ENCODE data around the gene TMEM14A. TPM values are rescaled to one million over a fixed set of nuclear protein-coding genes. Genes with fewer than 3 reads are reported as not detected.
"Not testable (repeated sequence)": the region's sequence is repeated elsewhere in the genome, so short reads cannot be mapped to it uniquely, and the experiment has no call there.

The TMEM14A gene
- polyA plus RNA-seq, 1 experiment, result 55.6 TPM

DNA sequence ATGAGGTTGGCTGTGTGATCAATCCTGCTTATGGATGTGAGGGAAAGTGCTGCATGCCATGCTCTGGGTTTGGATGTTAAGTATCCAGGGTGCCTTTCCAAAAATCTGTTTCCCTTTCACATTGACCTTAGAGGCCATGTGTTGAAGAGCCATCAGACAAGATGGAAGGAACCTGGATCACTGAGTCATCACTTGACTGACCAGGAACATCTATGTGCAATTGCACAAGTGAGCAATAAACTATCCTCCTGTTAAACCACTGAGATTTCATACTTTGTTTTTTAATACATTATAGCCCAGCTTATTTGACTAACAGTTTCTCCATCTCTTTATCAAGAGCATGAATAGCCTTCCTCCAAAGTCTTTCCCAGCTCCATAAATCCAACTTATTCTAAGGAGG is 17.8 kb upstream of the TMEM14A start:
- DNase-seq (ENCODE audit: low read depth, low spot score), result no peak
- H3K27me3 ChIP-seq (ENCODE audit: control insufficient read depth, insufficient read depth, low read length), result no peaks in the 10 kb centered on the region
- TF ChIP-seq, protein P1, sequence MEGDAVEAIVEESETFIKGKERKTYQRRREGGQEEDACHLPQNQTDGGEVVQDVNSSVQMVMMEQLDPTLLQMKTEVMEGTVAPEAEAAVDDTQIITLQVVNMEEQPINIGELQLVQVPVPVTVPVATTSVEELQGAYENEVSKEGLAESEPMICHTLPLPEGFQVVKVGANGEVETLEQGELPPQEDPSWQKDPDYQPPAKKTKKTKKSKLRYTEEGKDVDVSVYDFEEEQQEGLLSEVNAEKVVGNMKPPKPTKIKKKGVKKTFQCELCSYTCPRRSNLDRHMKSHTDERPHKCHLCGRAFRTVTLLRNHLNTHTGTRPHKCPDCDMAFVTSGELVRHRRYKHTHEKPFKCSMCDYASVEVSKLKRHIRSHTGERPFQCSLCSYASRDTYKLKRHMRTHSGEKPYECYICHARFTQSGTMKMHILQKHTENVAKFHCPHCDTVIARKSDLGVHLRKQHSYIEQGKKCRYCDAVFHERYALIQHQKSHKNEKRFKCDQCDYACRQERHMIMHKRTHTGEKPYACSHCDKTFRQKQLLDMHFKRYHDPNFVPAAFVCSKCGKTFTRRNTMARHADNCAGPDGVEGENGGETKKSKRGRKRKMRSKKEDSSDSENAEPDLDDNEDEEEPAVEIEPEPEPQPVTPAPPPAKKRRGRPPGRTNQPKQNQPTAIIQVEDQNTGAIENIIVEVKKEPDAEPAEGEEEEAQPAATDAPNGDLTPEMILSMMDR (IDR thresholded peaks at IDR 0.05; ENCODE audit: low read depth, low read length), result no peak
- no peak overlapping the region for H3K4me3 ChIP-seq (ENCODE audit: low read depth, low read length)
- H3K27ac ChIP-seq (ENCODE audit: low read depth, low read length), result no peak overlapping the region
- no peaks in the 10 kb centered on the region for H3K9me3 ChIP-seq (ENCODE audit: control insufficient read depth, insufficient read depth, low read length)
- POLR2A ChIA-PET, result no interaction called here
- CTCF ChIA-PET, result interaction anchor here (0.7 to 6.7 kb wide), 22 partner anchors 9 to 337 kb away, joined by 3 to 89 read pairs (median 5); partner anchors contain the start of genes EFHC1 and TRAM2

DNA sequence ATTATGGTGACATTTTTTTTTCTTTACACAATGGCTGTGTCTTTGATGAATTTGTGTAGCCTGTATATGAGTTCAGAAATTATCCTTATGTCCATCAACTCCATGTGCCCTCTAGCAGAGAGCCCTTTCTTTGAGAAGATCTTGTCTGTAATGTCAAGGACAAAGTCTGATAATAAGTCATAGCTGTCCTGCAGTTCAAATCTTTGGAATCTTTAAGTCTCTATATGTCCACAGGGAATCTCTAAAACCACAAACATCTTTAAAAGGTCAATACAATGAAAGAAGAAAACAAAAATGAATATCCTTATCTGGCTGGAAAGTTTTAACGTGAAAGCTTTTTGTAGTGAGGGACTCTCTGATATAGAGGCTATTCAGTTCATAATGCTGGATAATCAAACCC is 16.9 kb upstream of the TMEM14A start:
- TF ChIP-seq, protein P1 (IDR thresholded peaks at IDR 0.05; ENCODE audit: low read depth, low read length), result no peak
- Histone ChIP-seq H3K27ac (ENCODE audit: low read depth, low read length) (no peak overlapping the region), H3K9me3 (ENCODE audit: control insufficient read depth, insufficient read depth, low read length) (no peaks in the 10 kb centered on the region), H3K4me3 (ENCODE audit: low read depth, low read length) (no peak overlapping the region), H3K27me3 (ENCODE audit: control insufficient read depth, insufficient read depth, low read length) (no peaks in the 10 kb centered on the region)
- ChIA-PET CTCF (interaction anchor here (0.6 to 6.7 kb wide), 5 partner anchors 13 to 249 kb away, joined by 3 to 89 read pairs (median 52); partner anchors contain the start of gene EFHC1), POLR2A (no interaction called here)
- DNase-seq (ENCODE audit: low read depth, low spot score), result no peak

DNA sequence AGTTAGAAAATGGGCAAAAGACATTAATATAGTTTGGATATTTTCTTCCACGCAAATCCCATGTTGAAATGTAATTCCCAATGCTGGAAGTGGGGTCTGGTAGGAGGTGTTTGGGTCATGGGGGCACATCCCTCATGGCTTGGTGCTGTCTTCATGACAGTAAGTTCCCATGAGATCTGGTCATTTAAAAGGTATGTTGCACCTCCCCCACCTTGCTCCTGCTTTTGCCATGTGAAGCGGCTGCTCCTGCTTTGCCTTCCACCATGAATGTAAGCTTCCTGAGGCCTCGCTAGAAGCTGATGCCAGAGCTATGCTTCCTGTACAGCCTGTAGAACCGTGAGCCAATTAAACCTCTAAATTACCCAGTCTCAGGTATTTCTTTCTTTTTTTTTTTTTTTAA is 16.3 kb upstream of the TMEM14A start:
- POLR2A ChIA-PET, result no interaction called here
- Histone ChIP-seq H3K27ac (ENCODE audit: low read depth, low read length) (no peak overlapping the region), H3K27me3 (ENCODE audit: control insufficient read depth, insufficient read depth, low read length) (no peaks in the 10 kb centered on the region), H3K4me3 (ENCODE audit: low read depth, low read length) (no peak overlapping the region), H3K9me3 (ENCODE audit: control insufficient read depth, insufficient read depth, low read length) (no peaks in the 10 kb centered on the region)
- CTCF ChIA-PET, result interaction anchor here (0.6 to 6.0 kb wide), 2 partner anchors 237 to 249 kb away, joined by 3 to 89 read pairs; partner anchors contain the start of gene EFHC1
- TF ChIP-seq, protein P1 (IDR thresholded peaks at IDR 0.05; ENCODE audit: low read depth, low read length), result no peak
- DNase-seq (ENCODE audit: low read depth, low spot score), result no peak

- POLR2A ChIA-PET, CTCF ChIA-PET: not testable (repeated sequence)
Measured at GRCh38 chr6:52655941-52656340, 15.0 kb upstream of the TMEM14A start.

DNA sequence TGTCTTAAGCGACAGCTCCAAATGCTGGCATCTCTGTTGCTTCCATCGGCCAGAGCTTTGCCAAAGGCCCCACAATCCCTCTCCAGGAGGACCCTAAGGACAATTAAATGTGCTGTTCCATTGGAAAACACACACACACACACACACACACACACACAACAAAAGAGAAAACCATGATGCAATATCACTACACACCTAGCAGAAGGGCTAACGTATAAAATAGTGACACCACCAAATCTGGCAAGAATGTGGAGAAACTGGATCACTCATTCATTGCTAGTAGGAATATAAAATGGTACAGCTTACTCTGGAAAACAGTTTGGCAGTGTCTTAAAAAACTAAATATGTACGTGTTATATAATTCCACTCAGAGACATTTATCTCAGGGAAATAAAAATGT is 13.0 kb upstream of the TMEM14A start:
- CTCF ChIA-PET, result interaction anchor here (0.9 to 1.4 kb wide), 3 partner anchors 44 to 250 kb away, joined by 3 to 20 read pairs (median 4); no protein-coding TSS in a partner anchor
- Histone ChIP-seq H3K4me3 (ENCODE audit: low read depth, low read length) (no peak overlapping the region), H3K9me3 (ENCODE audit: control insufficient read depth, insufficient read depth, low read length) (no peaks in the 10 kb centered on the region), H3K27me3 (ENCODE audit: control insufficient read depth, insufficient read depth, low read length) (no peaks in the 10 kb centered on the region), H3K27ac (ENCODE audit: low read depth, low read length) (no peak overlapping the region)
- no peak for DNase-seq (ENCODE audit: low read depth, low spot score)
- POLR2A ChIA-PET, result no interaction called here
- TF ChIP-seq, protein P1 (IDR thresholded peaks at IDR 0.05; ENCODE audit: low read depth, low read length), result no peak

More at GRCh38 chr6:52655941-52656340, 15.0 kb upstream of the TMEM14A start:
- not testable (repeated sequence) for H3K27me3 ChIP-seq (ENCODE audit: control insufficient read depth, insufficient read depth, low read length); H3K9me3 ChIP-seq (ENCODE audit: control insufficient read depth, insufficient read depth, low read length); DNase-seq (ENCODE audit: low read depth, low spot score); H3K27ac ChIP-seq (ENCODE audit: low read depth, low read length); H3K4me3 ChIP-seq (ENCODE audit: low read depth, low read length)
